ENCODE measurements around the gene NLGN1.
A peak's percentile ranks its signal among the peaks of the same experiment; 100 is the strongest.

Gene NLGN1

DNA sequence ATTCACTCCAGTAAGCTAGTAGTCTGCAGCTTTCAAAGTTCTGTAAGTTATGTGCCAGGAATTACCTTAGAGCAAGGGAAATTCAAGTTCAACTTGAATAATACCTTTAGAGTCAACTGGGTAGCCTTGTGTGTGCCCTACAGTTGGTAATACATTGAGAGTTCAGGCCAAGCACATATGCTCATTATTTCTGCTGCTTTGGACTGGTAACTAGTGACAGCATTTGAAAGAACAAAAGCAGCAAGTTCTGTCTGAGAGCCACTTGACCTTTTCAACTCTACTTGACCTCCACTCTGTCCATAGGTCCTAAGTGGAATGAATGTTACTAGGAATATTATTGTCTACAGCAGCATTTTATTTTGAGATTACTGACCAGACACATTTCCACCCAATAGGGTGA, 723.5 kb downstream of the NLGN1 start:
- no peak for DNase-seq
- in situ Hi-C loops (cut with HindIII; ENCODE audit: low pct_ligation_motif_present, low pct_unique_long_range_greater_than_20kb, low sequenced_read_pairs) = no loop called here

DNA sequence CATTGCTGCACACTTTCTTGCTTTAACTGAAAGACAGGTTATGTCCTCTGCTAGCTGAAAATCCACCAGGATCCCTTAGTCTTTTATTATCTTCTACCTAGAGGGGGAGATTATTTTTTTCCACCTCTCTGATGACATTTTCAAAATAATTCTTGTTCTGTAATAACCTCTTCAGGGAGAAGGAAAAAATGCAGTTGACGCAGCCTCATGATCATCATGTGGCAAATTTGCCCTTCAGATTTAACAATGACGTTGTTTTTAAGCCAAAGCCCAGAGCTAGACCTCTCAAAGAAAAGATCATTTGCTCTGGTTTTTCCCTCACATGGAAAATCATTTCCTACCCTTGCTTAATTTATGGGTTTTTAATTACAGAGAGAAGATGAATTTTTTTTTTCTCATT, 724.9 kb downstream of the NLGN1 start:
- in situ Hi-C loops (cut with HindIII; ENCODE audit: low pct_ligation_motif_present, low pct_unique_long_range_greater_than_20kb, low sequenced_read_pairs) = no loop called here
- DNase-seq = no peak

- in situ Hi-C loops (cut with HindIII; ENCODE audit: low pct_ligation_motif_present, low pct_unique_long_range_greater_than_20kb, low sequenced_read_pairs) = no loop called here
- DNase-seq = peak; percentile 44
Measured at GRCh38 chr3:174125267-174125824, 727.8 kb downstream of the NLGN1 start.

DNA sequence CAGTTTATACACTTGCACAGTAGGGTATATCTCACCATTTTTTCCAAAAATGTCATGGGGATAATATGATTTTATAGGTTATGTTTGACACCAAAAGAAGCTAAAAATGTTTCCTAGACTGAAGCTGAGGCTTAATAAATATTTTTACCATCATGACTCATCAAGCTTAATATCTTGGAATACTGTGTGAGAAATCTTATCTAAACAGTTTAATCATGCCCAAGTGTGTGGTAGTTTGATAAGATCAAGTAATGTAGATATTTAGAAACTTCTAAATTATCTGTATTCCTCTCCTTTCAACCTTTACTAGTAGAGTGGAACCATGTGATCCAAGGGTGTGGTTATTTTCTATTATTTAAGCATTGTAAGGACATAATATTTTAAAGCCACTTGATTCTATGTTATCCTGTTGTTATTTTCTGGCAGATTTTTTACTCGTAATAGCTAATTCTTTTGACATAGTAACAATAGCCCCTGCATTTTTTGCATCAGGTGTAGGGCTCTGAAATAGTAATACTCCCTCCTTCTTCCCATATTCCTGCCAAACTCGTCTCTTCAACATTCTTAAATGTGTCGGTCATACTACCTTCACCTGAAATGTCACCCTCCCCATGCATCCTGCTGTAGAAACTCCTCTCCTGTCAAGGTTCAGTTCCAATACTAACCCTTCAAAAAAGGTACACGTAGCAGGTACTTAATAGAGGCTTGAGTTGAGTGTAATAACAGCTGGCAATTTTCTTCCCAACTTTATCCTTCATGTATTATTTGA, 729.6 kb downstream of the NLGN1 start:
- in situ Hi-C loops (cut with HindIII; ENCODE audit: low pct_ligation_motif_present, low pct_unique_long_range_greater_than_20kb, low sequenced_read_pairs) = no loop called here
- DNase-seq = no peak

GRCh38 chr3:174132006-174132405, 734.5 kb downstream of the NLGN1 start:
- in situ Hi-C loops (cut with HindIII; ENCODE audit: low pct_ligation_motif_present, low pct_unique_long_range_greater_than_20kb, low sequenced_read_pairs) = no loop called here

DNA sequence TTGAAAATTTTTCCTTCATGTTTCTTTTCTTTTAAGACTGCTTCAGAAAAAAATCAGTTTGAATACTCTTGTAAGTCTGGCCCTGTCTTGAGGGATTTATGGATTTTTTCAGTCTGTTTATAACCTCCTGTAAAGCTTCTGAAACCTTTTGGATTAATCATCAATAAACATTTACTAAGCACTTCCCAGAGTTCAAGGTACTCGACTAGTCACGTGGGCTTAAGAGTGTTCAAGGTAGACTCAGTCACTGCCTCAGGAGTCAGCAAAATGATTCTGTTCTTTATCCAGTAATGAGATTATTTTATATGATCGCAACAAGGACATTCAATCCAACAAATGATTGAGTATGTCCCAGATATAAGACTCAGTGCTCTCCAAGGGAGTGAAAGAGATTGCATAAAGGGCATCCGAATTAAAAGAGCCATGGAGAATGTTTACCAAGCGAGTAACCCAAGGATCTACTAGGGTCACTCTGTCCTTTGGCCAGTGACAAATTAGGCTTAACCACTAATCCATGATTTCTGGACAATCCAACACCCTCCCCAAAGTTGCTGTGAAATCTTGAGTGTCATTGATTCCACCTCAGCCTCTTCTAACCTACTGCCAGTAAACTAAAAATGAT, 735.0 kb downstream of the NLGN1 start:
- in situ Hi-C loops (cut with HindIII; ENCODE audit: low pct_ligation_motif_present, low pct_unique_long_range_greater_than_20kb, low sequenced_read_pairs) = no loop called here
- no peak for DNase-seq

More at GRCh38 chr3:174132006-174132405, 734.5 kb downstream of the NLGN1 start:
- no peak for DNase-seq

DNA sequence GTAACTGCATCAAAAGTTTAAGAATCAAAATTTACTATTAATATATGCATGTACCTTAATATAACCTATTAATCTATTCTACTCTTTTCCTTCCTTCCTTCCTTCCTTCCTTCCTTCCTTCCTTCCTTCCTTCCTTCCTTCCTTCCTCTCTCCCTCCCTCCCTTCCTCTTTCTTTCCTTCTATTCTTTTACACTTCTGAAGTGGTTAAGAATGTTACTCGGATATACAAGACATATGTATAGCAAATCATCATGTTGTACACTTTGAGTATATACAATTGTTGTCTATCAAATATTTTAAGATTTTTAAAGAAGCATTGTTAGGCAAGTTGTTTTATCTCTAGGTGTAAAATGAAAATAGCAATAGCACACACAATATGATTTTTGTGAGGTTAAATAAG, 748.5 kb downstream of the NLGN1 start:
- in situ Hi-C loops (cut with HindIII; ENCODE audit: low pct_ligation_motif_present, low pct_unique_long_range_greater_than_20kb, low sequenced_read_pairs) = no loop called here
- no peak for DNase-seq

DNA sequence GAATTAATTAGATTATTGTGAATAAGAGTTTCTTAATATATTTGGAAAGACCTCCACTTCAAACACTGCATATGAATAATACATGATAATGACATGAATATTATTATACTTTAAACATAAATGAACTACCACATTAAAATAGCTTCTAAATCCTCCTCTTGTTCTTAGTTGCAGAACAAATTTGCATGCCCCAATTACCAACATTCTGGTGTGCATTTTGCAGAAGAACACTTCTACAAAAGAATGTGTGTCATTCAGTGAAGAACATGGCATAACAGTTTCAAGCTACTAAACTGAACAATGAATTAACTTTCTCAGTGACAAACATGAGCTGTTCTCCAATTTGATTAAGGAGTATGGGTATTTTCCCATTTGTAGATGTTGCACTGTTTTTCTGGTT, 750.3 kb downstream of the NLGN1 start:
- in situ Hi-C loops (cut with HindIII; ENCODE audit: low pct_ligation_motif_present, low pct_unique_long_range_greater_than_20kb, low sequenced_read_pairs) = no loop called here
- DNase-seq = no peak

GRCh38 chr3:174153871-174154270, 756.3 kb downstream of the NLGN1 start:
- no peak for DNase-seq
- in situ Hi-C loops (cut with HindIII; ENCODE audit: low pct_ligation_motif_present, low pct_unique_long_range_greater_than_20kb, low sequenced_read_pairs) = no loop called here

GRCh38 chr3:174156200-174156599, 758.7 kb downstream of the NLGN1 start:
- DNase-seq = peak; percentile 48
- in situ Hi-C loops (cut with HindIII; ENCODE audit: low pct_ligation_motif_present, low pct_unique_long_range_greater_than_20kb, low sequenced_read_pairs) = no loop called here

GRCh38 chr3:174158674-174159073, 761.1 kb downstream of the NLGN1 start:
- DNase-seq = peak; percentile 47
- in situ Hi-C loops (cut with HindIII; ENCODE audit: low pct_ligation_motif_present, low pct_unique_long_range_greater_than_20kb, low sequenced_read_pairs) = no loop called here

- DNase-seq = peak; percentile 8
- in situ Hi-C loops (cut with HindIII; ENCODE audit: low pct_ligation_motif_present, low pct_unique_long_range_greater_than_20kb, low sequenced_read_pairs) = no loop called here
Measured at GRCh38 chr3:174159604-174160003, 762.1 kb downstream of the NLGN1 start.

DNA sequence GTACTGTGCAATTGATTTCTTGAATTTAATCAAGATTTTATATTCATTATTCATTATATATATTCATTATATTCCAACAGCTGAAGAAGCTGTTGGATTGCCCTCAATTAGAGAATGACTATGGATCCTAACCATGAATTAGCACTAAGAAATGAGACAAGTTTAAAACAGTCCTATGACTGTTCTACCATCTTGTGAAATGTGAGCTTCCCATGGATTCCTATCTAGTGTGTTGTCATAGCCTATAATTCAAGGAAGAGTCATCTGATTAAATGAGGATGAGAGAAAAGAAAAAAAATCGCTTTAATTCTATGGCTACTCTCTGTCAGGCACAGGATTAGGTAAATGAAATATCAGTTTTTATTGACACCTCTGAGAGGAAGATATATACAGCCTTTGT, 765.0 kb downstream of the NLGN1 start:
- DNase-seq = no peak
- in situ Hi-C loops (cut with HindIII; ENCODE audit: low pct_ligation_motif_present, low pct_unique_long_range_greater_than_20kb, low sequenced_read_pairs) = no loop called here

- in situ Hi-C loops (cut with HindIII; ENCODE audit: low pct_ligation_motif_present, low pct_unique_long_range_greater_than_20kb, low sequenced_read_pairs) = no loop called here
- no peak for DNase-seq
Measured at GRCh38 chr3:174168026-174168425, 770.5 kb downstream of the NLGN1 start.

- in situ Hi-C loops (cut with HindIII; ENCODE audit: low pct_ligation_motif_present, low pct_unique_long_range_greater_than_20kb, low sequenced_read_pairs) = no loop called here
- DNase-seq = no peak
Measured at GRCh38 chr3:174168538-174169254, 771.2 kb downstream of the NLGN1 start.

DNA sequence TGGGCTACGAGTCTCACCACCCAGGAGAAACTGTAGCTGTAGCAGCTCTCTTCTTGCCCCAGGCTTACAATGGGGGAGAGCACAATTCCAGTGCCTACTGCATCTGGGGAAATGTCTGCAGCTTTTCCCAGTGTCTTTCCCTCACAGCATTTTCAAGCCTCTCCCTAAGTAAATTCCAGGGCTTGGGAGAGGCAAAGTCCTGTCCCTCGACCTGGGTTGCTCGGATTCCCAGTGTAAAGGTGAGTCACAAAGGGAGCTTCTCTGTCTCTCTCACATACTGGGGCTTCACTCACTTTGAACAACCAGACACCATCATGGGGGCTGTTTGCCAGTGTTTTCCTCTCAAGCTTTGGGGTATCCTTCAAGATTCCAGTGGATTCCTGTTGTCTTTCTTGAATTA, 772.2 kb downstream of the NLGN1 start:
- in situ Hi-C loops (cut with HindIII; ENCODE audit: low pct_ligation_motif_present, low pct_unique_long_range_greater_than_20kb, low sequenced_read_pairs) = no loop called here
- DNase-seq = no peak

GRCh38 chr3:174170248-174170647, 772.7 kb downstream of the NLGN1 start:
- in situ Hi-C loops (cut with HindIII; ENCODE audit: low pct_ligation_motif_present, low pct_unique_long_range_greater_than_20kb, low sequenced_read_pairs) = no loop called here
- DNase-seq = no peak

DNA sequence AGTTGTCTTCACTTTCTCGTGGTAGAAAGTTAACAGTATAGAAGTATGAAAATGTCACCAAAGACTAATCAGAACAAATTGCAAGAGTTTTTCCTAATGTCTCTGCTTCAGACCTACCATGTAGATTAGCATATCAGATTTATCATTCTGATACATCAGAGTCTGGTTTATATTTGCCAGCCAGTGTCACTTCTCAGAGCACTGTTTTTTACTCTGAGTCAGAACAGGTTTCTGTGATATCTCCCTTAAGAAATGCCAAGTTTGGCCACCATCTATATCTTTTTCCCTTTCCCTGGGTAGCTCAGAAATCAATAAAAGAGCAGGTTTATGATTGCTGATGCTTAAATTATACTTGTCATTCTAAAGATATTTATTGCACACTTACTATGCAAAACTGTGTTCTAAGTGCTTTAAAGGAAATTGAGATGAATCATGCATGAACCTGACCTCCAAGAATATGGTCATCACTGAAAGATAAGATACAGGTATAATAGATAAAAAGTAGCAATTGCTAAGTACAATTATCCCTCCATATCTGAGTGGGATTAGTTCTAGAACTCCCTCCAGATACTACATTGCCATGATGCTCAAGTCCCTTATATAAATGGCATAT, 788.9 kb downstream of the NLGN1 start:
- DNase-seq = no peak
- in situ Hi-C loops (cut with HindIII; ENCODE audit: low pct_ligation_motif_present, low pct_unique_long_range_greater_than_20kb, low sequenced_read_pairs) = no loop called here

GRCh38 chr3:174191380-174191779, 793.8 kb downstream of the NLGN1 start:
- DNase-seq = no peak
- in situ Hi-C loops (cut with HindIII; ENCODE audit: low pct_ligation_motif_present, low pct_unique_long_range_greater_than_20kb, low sequenced_read_pairs) = no loop called here
